Neutrophil (primary cell): ENCODE results near the gene LRRC8C.

Experiments
- H3K27ac ChIP-seq: fragments of 200-600 bp; sonication (generic); 2 replicates; pipeline ENCODE4 v1.5.1; 2016; ENCODE audit warnings: mild to moderate bottlenecking, moderate library complexity
- H3K27me3 ChIP-seq: fragments of 200-600 bp; sonication (generic); 2 replicates; pipeline ENCODE4 v1.6.0; 2016; ENCODE audit warnings: mild to moderate bottlenecking
- H3K36me3 ChIP-seq: fragments of 200-600 bp; sonication (generic); 2 replicates; pipeline ENCODE4 v1.5.1; 2017
- H3K4me1 ChIP-seq, 2 experiments: fragments of 200-600 bp in 1 of 2; sonication (generic) in 1 of 2; 1 replicate in 1 of 2; 2 replicates in 1 of 2; pipeline versions ENCODE4 v1.5.1 to v1.6.1; 2013 to 2016; ENCODE audit warnings: low read depth in 1 of 2, low read length in 1 of 2, mild to moderate bottlenecking in 1 of 2, moderate library complexity in 1 of 2; ENCODE audit not compliant: control insufficient read depth in 1 of 2, insufficient read depth in 1 of 2
- H3K4me3 ChIP-seq, 2 experiments: fragments of 200-600 bp in 1 of 2; sonication (generic) in 1 of 2; 1 replicate in 1 of 2; 2 replicates in 1 of 2; pipeline ENCODE4 v1.5.1; 2013 to 2016; ENCODE audit warnings: low read depth in 1 of 2, low read length in 1 of 2, mild to moderate bottlenecking in 1 of 2, moderate library complexity in 1 of 2
- H3K9me3 ChIP-seq: fragments of 200-600 bp; sonication (generic); 2 replicates; pipeline ENCODE4 v1.5.1; 2016
- TF ChIP-seq, protein P1 (sequence below): fragments of 200-600 bp; sonication (generic); IDR thresholded peaks from 2 replicates; pipeline ENCODE4 v1.5.1; 2016; ENCODE audit warnings: antibody characterized with exemption

The LRRC8C gene

GRCh38 chr1:89613928-89614327 is 19.0 kb upstream of the LRRC8C start:
- H3K27me3 ChIP-seq, result no peaks in the 10 kb centered on the region
- no peaks in the 10 kb centered on the region for H3K9me3 ChIP-seq
- no peak overlapping the region for H3K4me3 ChIP-seq
- no peaks in the 10 kb centered on the region for H3K36me3 ChIP-seq
- H3K4me1 ChIP-seq, result no peaks in the 10 kb centered on the region
- TF ChIP-seq, protein P1, sequence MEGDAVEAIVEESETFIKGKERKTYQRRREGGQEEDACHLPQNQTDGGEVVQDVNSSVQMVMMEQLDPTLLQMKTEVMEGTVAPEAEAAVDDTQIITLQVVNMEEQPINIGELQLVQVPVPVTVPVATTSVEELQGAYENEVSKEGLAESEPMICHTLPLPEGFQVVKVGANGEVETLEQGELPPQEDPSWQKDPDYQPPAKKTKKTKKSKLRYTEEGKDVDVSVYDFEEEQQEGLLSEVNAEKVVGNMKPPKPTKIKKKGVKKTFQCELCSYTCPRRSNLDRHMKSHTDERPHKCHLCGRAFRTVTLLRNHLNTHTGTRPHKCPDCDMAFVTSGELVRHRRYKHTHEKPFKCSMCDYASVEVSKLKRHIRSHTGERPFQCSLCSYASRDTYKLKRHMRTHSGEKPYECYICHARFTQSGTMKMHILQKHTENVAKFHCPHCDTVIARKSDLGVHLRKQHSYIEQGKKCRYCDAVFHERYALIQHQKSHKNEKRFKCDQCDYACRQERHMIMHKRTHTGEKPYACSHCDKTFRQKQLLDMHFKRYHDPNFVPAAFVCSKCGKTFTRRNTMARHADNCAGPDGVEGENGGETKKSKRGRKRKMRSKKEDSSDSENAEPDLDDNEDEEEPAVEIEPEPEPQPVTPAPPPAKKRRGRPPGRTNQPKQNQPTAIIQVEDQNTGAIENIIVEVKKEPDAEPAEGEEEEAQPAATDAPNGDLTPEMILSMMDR, result no peak
- no peak overlapping the region for H3K27ac ChIP-seq

GRCh38 chr1:89615676-89616598 is 17.0 kb upstream of the LRRC8C start:
- Histone ChIP-seq H3K27ac (no peak overlapping the region), H3K4me1 (no peaks in the 10 kb centered on the region), H3K27me3 (no peaks in the 10 kb centered on the region), H3K36me3 (no peaks in the 10 kb centered on the region), H3K9me3 (no peaks in the 10 kb centered on the region), H3K4me3 (no peak overlapping the region)
- TF ChIP-seq, protein P1, result no peak

- Histone ChIP-seq H3K9me3 (no peaks in the 10 kb centered on the region), H3K4me3 (no peak overlapping the region), H3K27ac (no peak overlapping the region), H3K36me3 (no peaks in the 10 kb centered on the region), H3K4me1 (no peaks in the 10 kb centered on the region), H3K27me3 (no peaks in the 10 kb centered on the region)
- TF ChIP-seq, protein P1, result no peak
These were observed 15.9 kb upstream of the LRRC8C start for GRCh38 chr1:89616844-89617627.

DNA sequence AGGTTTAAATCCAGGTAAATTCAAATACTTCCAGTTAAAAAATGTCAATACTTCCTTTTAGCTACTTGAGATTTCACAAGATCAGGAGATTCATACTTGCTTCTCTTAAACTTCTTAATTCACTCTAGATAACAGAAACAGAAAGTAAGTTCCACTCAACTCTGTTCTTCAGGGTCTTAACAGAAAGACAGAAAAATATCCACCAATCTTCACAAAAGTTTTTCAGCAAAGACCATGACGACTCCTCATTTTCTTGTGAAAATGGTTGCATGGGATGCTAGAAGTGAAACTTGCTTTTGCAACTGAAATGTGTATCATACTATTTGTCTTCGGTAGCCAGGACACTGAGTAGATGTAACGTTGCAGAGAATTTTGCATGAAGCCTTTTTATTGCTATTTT is 12.3 kb upstream of the LRRC8C start:
- no peaks in the 10 kb centered on the region for H3K36me3 ChIP-seq
- H3K27ac ChIP-seq, result no peak overlapping the region
- no peak overlapping the region for H3K4me3 ChIP-seq
- TF ChIP-seq, protein P1, result no peak
- no peaks in the 10 kb centered on the region for H3K4me1 ChIP-seq
- no peaks in the 10 kb centered on the region for H3K27me3 ChIP-seq
- H3K9me3 ChIP-seq, result no peaks in the 10 kb centered on the region

DNA sequence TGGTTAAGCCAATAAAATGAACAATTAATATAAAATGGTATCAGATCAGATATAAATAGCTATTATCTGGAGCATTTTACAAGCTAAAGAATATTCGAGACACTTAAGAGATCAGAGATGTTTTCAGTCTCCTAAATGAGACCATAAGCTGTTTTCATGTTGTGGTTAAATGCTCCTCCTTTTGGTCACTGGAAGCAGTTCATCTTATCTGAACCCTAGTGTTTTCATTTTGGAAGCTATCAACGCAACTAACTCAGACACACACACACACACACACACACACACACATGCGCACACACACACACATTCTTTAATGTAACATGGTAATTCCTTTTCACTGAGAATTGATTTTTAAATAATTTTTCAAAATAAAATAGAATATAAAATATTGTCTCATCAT is 10.0 kb upstream of the LRRC8C start:
- Histone ChIP-seq H3K4me1 (no peaks in the 10 kb centered on the region), H3K4me3 (no peak overlapping the region), H3K27ac (no peak overlapping the region), H3K27me3 (no peaks in the 10 kb centered on the region), H3K36me3 (no peaks in the 10 kb centered on the region), H3K9me3 (no peaks in the 10 kb centered on the region)
- TF ChIP-seq, protein P1, result no peak
